Body of pancreas (tissue), 4 donors: Measurements from ENCODE around the gene EML6.

Experiments used
- POLR2A ChIP-seq, 3 donors: fragments of 450-650 bp; IDR thresholded peaks; one replicate each; pipeline ENCODE4 v1.6.1; 2016; ENCODE audit warnings: antibody characterized with exemption in 3 of 3, mild to moderate bottlenecking in 2 of 3
- TF ChIP-seq, protein P1 (sequence below), 7 experiments: fragments of 450-650 bp in 4 of 7; fragments of 200-600 bp in 3 of 7; sonication (generic) in 3 of 7; IDR thresholded peaks; one replicate each; pipeline ENCODE4 v1.5.1; 2016 to 2019; ENCODE audit warnings: antibody characterized with exemption in 7 of 7

DNA sequence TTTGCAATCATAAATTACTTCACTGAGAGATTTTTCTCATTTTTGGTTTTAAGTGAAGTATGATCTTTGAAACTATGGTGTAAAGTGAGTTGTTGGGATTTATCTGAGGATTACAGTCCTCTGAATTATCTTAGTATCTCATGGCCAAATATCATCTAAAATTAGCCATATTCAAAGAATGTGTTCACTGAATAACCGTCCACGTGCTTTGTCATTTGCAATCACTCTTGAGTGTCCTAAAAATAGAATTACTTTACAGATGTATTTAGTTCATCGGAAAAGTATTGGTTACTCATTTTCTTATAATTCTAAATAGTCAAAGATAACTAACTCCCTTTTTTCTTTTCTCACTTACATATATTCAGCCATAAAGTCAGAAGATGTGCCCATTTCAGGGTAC lies 185.5 kb downstream of the EML6 start:
- TF ChIP-seq, protein P1, sequence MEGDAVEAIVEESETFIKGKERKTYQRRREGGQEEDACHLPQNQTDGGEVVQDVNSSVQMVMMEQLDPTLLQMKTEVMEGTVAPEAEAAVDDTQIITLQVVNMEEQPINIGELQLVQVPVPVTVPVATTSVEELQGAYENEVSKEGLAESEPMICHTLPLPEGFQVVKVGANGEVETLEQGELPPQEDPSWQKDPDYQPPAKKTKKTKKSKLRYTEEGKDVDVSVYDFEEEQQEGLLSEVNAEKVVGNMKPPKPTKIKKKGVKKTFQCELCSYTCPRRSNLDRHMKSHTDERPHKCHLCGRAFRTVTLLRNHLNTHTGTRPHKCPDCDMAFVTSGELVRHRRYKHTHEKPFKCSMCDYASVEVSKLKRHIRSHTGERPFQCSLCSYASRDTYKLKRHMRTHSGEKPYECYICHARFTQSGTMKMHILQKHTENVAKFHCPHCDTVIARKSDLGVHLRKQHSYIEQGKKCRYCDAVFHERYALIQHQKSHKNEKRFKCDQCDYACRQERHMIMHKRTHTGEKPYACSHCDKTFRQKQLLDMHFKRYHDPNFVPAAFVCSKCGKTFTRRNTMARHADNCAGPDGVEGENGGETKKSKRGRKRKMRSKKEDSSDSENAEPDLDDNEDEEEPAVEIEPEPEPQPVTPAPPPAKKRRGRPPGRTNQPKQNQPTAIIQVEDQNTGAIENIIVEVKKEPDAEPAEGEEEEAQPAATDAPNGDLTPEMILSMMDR (IDR thresholded peaks at IDR 0.05), result no peak
- no peak for TF ChIP-seq POLR2A (IDR thresholded peaks at IDR 0.05)
